Renal cortex interstitium (tissue), 11 donors: ENCODE results near the gene HEY2. TPM values are rescaled to one million over a fixed set of nuclear protein-coding genes. Genes with fewer than 3 reads are reported as not detected.
"Not testable (repeated sequence)": the region's sequence is repeated elsewhere in the genome, so short reads cannot be mapped to it uniquely, and the experiment has no call there.

Experiments
- DNase-seq, 11 donors: peaks; one replicate each; pipeline ENCODE4 v3.0.0-alpha.2; 2013; ENCODE audit warnings: low read depth in 9 of 11, low spot score in 4 of 11; ENCODE audit errors: extremely low read depth in 1 of 11
- polyA plus RNA-seq, 3 donors: library from polyadenylated mRNA; unstranded; fragments of 120-200 nt; gene quantifications; one replicate each; pipeline ENCODE4 v1.2.1, GENCODE V29; 2013; ENCODE audit not compliant: insufficient read length in 3 of 3

The HEY2 gene
- polyA plus RNA-seq, 3 donors = 7.0 to 7.6 (median 7.3) TPM

- peak in 10 of 11 donors; percentile 58 to 81 (median 71) for DNase-seq
Observed at GRCh38 chr6:125790358-125791150, 41.1 kb downstream of the HEY2 start, which contains the start of gene NCOA7. TSS of gene NCOA7 (plus strand) at chr6:125790960. CDS start at chr6:125815355, 24,395 bp downstream.

- peak in 3 of 11 donors; percentile 22 to 41 (median 36) for DNase-seq
Observed at GRCh38 chr6:125791151-125791819, 41.9 kb downstream of the HEY2 start.

- no peak for DNase-seq
Observed at GRCh38 chr6:125791820-125792165, 42.4 kb downstream of the HEY2 start.

- DNase-seq = no peak
Observed at GRCh38 chr6:125792172-125792571, 42.7 kb downstream of the HEY2 start.

- no peak for DNase-seq
Observed at GRCh38 chr6:125792680-125793079, 43.2 kb downstream of the HEY2 start.

- DNase-seq = no peak
Observed at GRCh38 chr6:125793280-125793679, 43.8 kb downstream of the HEY2 start.

GRCh38 chr6:125793863-125794262 lies 44.4 kb downstream of the HEY2 start:
- DNase-seq = no peak

- DNase-seq = no peak
Observed at GRCh38 chr6:125794342-125795137, 45.1 kb downstream of the HEY2 start.

GRCh38 chr6:125795301-125795700 lies 45.9 kb downstream of the HEY2 start:
- no peak for DNase-seq

- DNase-seq = no peak
Observed at GRCh38 chr6:125797120-125797885, 47.9 kb downstream of the HEY2 start.

GRCh38 chr6:125797886-125798444 lies 48.5 kb downstream of the HEY2 start:
- no peak for DNase-seq

GRCh38 chr6:125798734-125799508 lies 49.5 kb downstream of the HEY2 start:
- no peak for DNase-seq

GRCh38 chr6:125802383-125802782 lies 53.0 kb downstream of the HEY2 start:
- no peak for DNase-seq

- no peak for DNase-seq
Observed at GRCh38 chr6:125802943-125803377, 53.5 kb downstream of the HEY2 start.

- no peak for DNase-seq
Observed at GRCh38 chr6:125804264-125804663, 54.8 kb downstream of the HEY2 start.

- DNase-seq = not testable (repeated sequence)
Observed at GRCh38 chr6:125804866-125805425, 55.5 kb downstream of the HEY2 start.

GRCh38 chr6:125806813-125807212 lies 57.4 kb downstream of the HEY2 start:
- no peak for DNase-seq

- no peak for DNase-seq
Observed at GRCh38 chr6:125807293-125807692, 57.9 kb downstream of the HEY2 start.
